H1 (cell line): Measurements from ENCODE around the gene CABCOCO1. TPM values are rescaled to one million over a fixed set of nuclear protein-coding genes. Genes with fewer than 3 reads are reported as not detected.

ENCODE experiments used
- CTCF ChIA-PET: fragments of 300-600 bp; sonication (Branson Sonifier 250); formaldehyde crosslinking; loops from one replicate; lab custom pipeline; 2021; ENCODE audit not compliant: partially characterized antibody; lab: Charles Lee
- POLR2A ChIA-PET: fragments of 300-600 bp; sonication (Branson Sonifier 250); formaldehyde crosslinking; loops from one replicate; lab custom pipeline; 2021; ENCODE audit warnings: inconsistent platforms; ENCODE audit not compliant: partially characterized antibody; lab: Charles Lee
- DNase-seq, 2 experiments: peaks; one replicate each; pipeline versions ENCODE4 v3.0.0 to v3.0.0-alpha.2; 2010 to 2022; ENCODE audit warnings: low spot score in 2 of 2, low read depth in 1 of 2, mixed read lengths in 1 of 2
- FAIRE-seq: peaks from 2 replicates; lab custom pipeline; 2011; peaks lifted over from hg19 to GRCh38; lab: Jason Lieb, UNC
- H2AFZ ChIP-seq: 2 replicates; pipeline ENCODE4 v1.8.1; 2012; ENCODE audit warnings: low read length, inconsistent platforms
- H2AK5ac ChIP-seq: 2 replicates; pipeline ENCODE4 v1.6.1; 2013; ENCODE audit warnings: low read depth, low read length
- H2BK120ac ChIP-seq: replicated peaks from 2 replicates; pipeline ENCODE3; 2013; ENCODE audit warnings: low read depth, low read length, inconsistent platforms
- H2BK12ac ChIP-seq: 2 replicates; pipeline ENCODE4 v1.6.1; 2013; ENCODE audit warnings: low read depth, low read length
- H2BK15ac ChIP-seq: 2 replicates; pipeline ENCODE4 v1.6.1; 2013; ENCODE audit warnings: low read length
- H2BK20ac ChIP-seq: 2 replicates; pipeline ENCODE4 v1.6.1; 2013; ENCODE audit warnings: low read length
- H2BK5ac ChIP-seq: 2 replicates; pipeline ENCODE4 v1.6.1; 2013; ENCODE audit warnings: low read depth, low read length
- H3K14ac ChIP-seq: 2 replicates; pipeline ENCODE4 v1.6.1; 2013; ENCODE audit warnings: inconsistent platforms; ENCODE audit not compliant: insufficient read length
- H3K18ac ChIP-seq: 2 replicates; pipeline ENCODE4 v1.6.1; 2013; ENCODE audit warnings: low read length; ENCODE audit errors: extremely low read depth
- H3K23ac ChIP-seq: 2 replicates; pipeline ENCODE4 v1.6.1; 2013; ENCODE audit warnings: inconsistent platforms; ENCODE audit not compliant: insufficient read length
- H3K23me2 ChIP-seq: 2 replicates; pipeline ENCODE4 v1.6.1; 2013; ENCODE audit warnings: low read depth, low read length
- H3K27ac ChIP-seq: 2 replicates; pipeline ENCODE4 v1.6.1; 2011; ENCODE audit warnings: low read depth, low read length, inconsistent platforms
- H3K27me3 ChIP-seq, 4 experiments: replicated peaks in 1 of 4; 1 replicate in 1 of 4; 2 replicates in 3 of 4; pipeline versions ENCODE4 v1.6.1 to v1.8.1; 2011 to 2013; ENCODE audit warnings: low read length in 3 of 4, mild to moderate bottlenecking in 3 of 4, inconsistent platforms in 2 of 4, mixed read lengths in 2 of 4, moderate library complexity in 1 of 4; ENCODE audit not compliant: control insufficient read depth in 3 of 4, insufficient read depth in 3 of 4; ENCODE audit errors: extremely low read depth in 1 of 4
- H3K36me3 ChIP-seq, 4 experiments: 2 replicates each; pipeline versions ENCODE4 v1.6.1 to v1.8.1; 2011 to 2013; ENCODE audit warnings: mild to moderate bottlenecking in 4 of 4, low read length in 3 of 4, moderate library complexity in 2 of 4, control low read depth in 1 of 4, inconsistent platforms in 1 of 4; ENCODE audit not compliant: insufficient read depth in 4 of 4, control insufficient read depth in 2 of 4
- H3K4ac ChIP-seq: replicated peaks from 2 replicates; pipeline ENCODE3; 2013; ENCODE audit warnings: low read length, low read depth, mixed read lengths, inconsistent platforms; ENCODE audit not compliant: insufficient read length
- H3K4me1 ChIP-seq, 4 experiments: replicated peaks in 1 of 4; 1 replicate in 1 of 4; 2 replicates in 3 of 4; pipeline versions ENCODE4 v1.6.1 to v1.8.1; 2011 to 2013; ENCODE audit warnings: low read length in 3 of 4, inconsistent platforms in 2 of 4, mixed read lengths in 1 of 4; ENCODE audit not compliant: insufficient read depth in 4 of 4, control insufficient read depth in 3 of 4
- H3K4me2 ChIP-seq, 2 experiments: 2 replicates each; pipeline versions ENCODE4 v1.6.1 to v1.8.1; 2011 to 2013; ENCODE audit warnings: low read depth in 2 of 2, low read length in 2 of 2, control low read depth in 1 of 2, inconsistent platforms in 1 of 2, mild to moderate bottlenecking in 1 of 2; ENCODE audit not compliant: insufficient read depth in 1 of 2
- H3K4me3 ChIP-seq, 4 experiments: fragments of 200-600, 300-600 bp in 1 of 4; sonication (generic), shearing (Covaris generic), sonication (Bioruptor Twin) in 1 of 4; 2 replicates each; pipeline versions ENCODE4 v1.5.1 to v1.8.1; 2011 to 2016; ENCODE audit warnings: low read length in 4 of 4, low read depth in 3 of 4, control low read depth in 2 of 4, inconsistent platforms in 2 of 4, mild to moderate bottlenecking in 2 of 4, mixed read lengths in 1 of 4, moderate library complexity in 1 of 4; ENCODE audit not compliant: insufficient read depth in 2 of 4; ENCODE audit errors: extremely low read depth in 1 of 4
- H3K56ac ChIP-seq: replicated peaks from 2 replicates; pipeline ENCODE3; 2013; ENCODE audit warnings: low read depth, mild to moderate bottlenecking, mixed read lengths, low read length, inconsistent platforms; ENCODE audit not compliant: insufficient read length
- H3K79me1 ChIP-seq: 2 replicates; pipeline ENCODE4 v1.6.1; 2013; ENCODE audit warnings: low read depth, low read length, control low read depth
- H3K79me2 ChIP-seq, 2 experiments: 2 replicates each; pipeline versions ENCODE4 v1.6.1 to v1.8.1; 2012 to 2013; ENCODE audit warnings: low read length in 2 of 2, mild to moderate bottlenecking in 2 of 2, inconsistent platforms in 1 of 2; ENCODE audit not compliant: insufficient read depth in 2 of 2, control insufficient read depth in 1 of 2
- H3K9ac ChIP-seq, 4 experiments: replicated peaks in 1 of 4; 1 replicate in 1 of 4; 2 replicates in 3 of 4; pipeline versions ENCODE4 v1.6.1 to v1.8.1; 2011 to 2013; ENCODE audit warnings: low read depth in 3 of 4, low read length in 3 of 4, control low read depth in 2 of 4, mild to moderate bottlenecking in 2 of 4, moderate library complexity in 2 of 4, inconsistent platforms in 1 of 4; ENCODE audit errors: extremely low read depth in 1 of 4
- H3K9me3 ChIP-seq, 2 experiments: 2 replicates each; pipeline versions ENCODE4 v1.6.1 to v1.8.1; 2012 to 2013; ENCODE audit warnings: mild to moderate bottlenecking in 2 of 2, moderate library complexity in 2 of 2, control low read depth in 1 of 2, inconsistent platforms in 1 of 2, low read depth in 1 of 2, low read length in 1 of 2, mixed read lengths in 1 of 2; ENCODE audit not compliant: insufficient read depth in 2 of 2
- H4K20me1 ChIP-seq, 2 experiments: replicated peaks in 1 of 2; 2 replicates each; pipeline versions ENCODE3 to v1.8.1; 2011 to 2013; ENCODE audit warnings: inconsistent platforms in 2 of 2, low read length in 2 of 2, mild to moderate bottlenecking in 1 of 2; ENCODE audit not compliant: insufficient read depth in 2 of 2, control insufficient read depth in 1 of 2
- H4K5ac ChIP-seq: 2 replicates; pipeline ENCODE4 v1.6.1; 2013; ENCODE audit warnings: low read length, low read depth, mixed read lengths, inconsistent platforms; ENCODE audit not compliant: insufficient read length
- H4K8ac ChIP-seq: 2 replicates; pipeline ENCODE4 v1.8.0; 2013; ENCODE audit warnings: mild to moderate bottlenecking, moderate library complexity, low read length, inconsistent platforms; ENCODE audit not compliant: insufficient read depth; ENCODE audit errors: extremely low read depth
- H4K91ac ChIP-seq: replicated peaks from 2 replicates; pipeline ENCODE3; 2013; ENCODE audit warnings: low read length, mixed read lengths, inconsistent platforms; ENCODE audit not compliant: insufficient read length
- GABPA ChIP-seq: IDR thresholded peaks from 2 replicates; pipeline ENCODE4 v1.6.1; 2011; ENCODE audit warnings: mild to moderate bottlenecking, low read length, moderate library complexity, borderline replicate concordance; ENCODE audit not compliant: insufficient read depth
- RFX5 ChIP-seq: IDR thresholded peaks from 2 replicates; pipeline ENCODE4 v1.6.1; 2011; ENCODE audit warnings: low read depth, low read length, improper control_type of control experiment, borderline replicate concordance
- SP4 ChIP-seq: IDR thresholded peaks from 2 replicates; pipeline ENCODE4 v1.6.1; 2012; ENCODE audit warnings: low read length, inconsistent platforms
- TBP ChIP-seq: IDR thresholded peaks from 2 replicates; pipeline ENCODE4 v1.6.1; 2011; ENCODE audit warnings: low read depth, low read length, improper control_type of control experiment
- WGBS, 2 experiments: shearing (Covaris generic) in 1 of 2; methylation state at CpG; one replicate each; pipeline versions ENCODE4 v1.1.6 to v1.1.7; 2013 to 2015; ENCODE audit warnings: low lambda C conversion rate in 2 of 2, mixed read lengths in 2 of 2, inconsistent platforms in 1 of 2, low coverage in 1 of 2, missing lambda C conversion rate in 1 of 2; ENCODE audit not compliant: insufficient replicate concordance in 2 of 2, insufficient coverage in 1 of 2, insufficient read length in 1 of 2; ENCODE audit errors: extremely low coverage in 1 of 2, missing lambda C conversion rate in 1 of 2; 5-methylcytosine and 5-hydroxymethylcytosine counted together
- polyA plus RNA-seq, 7 experiments: library from polyadenylated mRNA; depleted of rRNA in 3 of 7; stranded (reverse) in 5 of 7; unstranded in 2 of 7; fragments of >200 nt in 5 of 7; fragments of 200-250 nt in 2 of 7; gene quantifications; 1 replicate in 5 of 7; 2 replicates in 1 of 7; 4 replicates in 1 of 7; pipeline versions ENCODE4 v1.2.1 to v1.2.3, GENCODE V29; 2011 to 2013; ENCODE audit warnings: missing spikeins in 2 of 7, mixed read lengths in 2 of 7
- total RNA-seq: library from RNA; stranded (reverse); fragmentation: NEBNext Ultra II Directional; extraction: Animal tissue kit (Norgen Biotek cat#: 25700); gene quantifications from 2 replicates; pipeline ENCODE4 v1.2.1, GENCODE V29; 2021

The CABCOCO1 gene
- total and polyA plus RNA-seq, 2 of the 8 experiments (the other 6 are each of a cell fraction or from before 2014, with no cell fraction given): not detected

DNA sequence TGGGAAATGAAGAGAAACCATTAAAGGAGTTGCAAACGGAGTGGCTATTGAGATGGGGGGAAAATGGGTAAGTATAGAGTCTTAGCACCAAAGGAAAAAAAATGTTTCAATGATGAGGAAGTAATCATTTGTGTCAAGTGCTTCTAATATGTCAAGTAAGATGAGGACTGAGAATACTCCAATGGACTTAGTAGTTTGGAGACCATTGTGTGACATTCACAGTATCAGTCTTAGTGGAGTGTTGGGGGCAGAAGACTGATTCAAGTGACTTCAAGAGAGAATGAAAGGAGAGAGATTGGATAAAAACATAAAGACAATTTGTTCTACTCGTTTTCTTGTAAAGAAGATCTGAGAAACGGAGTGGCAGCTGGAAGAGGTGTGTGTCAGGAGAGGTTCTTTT lies 150.2 kb downstream of the CABCOCO1 start:
- Histone ChIP-seq H3K23ac (no peak overlapping the region), H2BK20ac (no peak overlapping the region), H4K5ac (no peak overlapping the region), H3K79me2 (no peaks in the 10 kb centered on the region), H4K91ac (no peak overlapping the region), H3K14ac (no peak overlapping the region), H3K9me3 (no peaks in the 10 kb centered on the region), H2BK120ac (no peak overlapping the region), H3K4me2 (no peak overlapping the region), H3K4me1 (no peaks in the 10 kb centered on the region), H2BK15ac (no peak overlapping the region), H3K9ac (no peak overlapping the region), H3K4ac (no peak overlapping the region), H3K36me3 (no peaks in the 10 kb centered on the region), H3K4me3 (no peak overlapping the region), H4K8ac (no peak overlapping the region), H3K23me2 (no peaks in the 10 kb centered on the region), H4K20me1 (no peaks in the 10 kb centered on the region), H3K27me3 (no peaks in the 10 kb centered on the region), H3K79me1 (no peaks in the 10 kb centered on the region), H2BK5ac (no peak overlapping the region), H3K27ac (no peak overlapping the region), H2BK12ac (no peak overlapping the region), H2AK5ac (no peak overlapping the region), H3K18ac (no peak overlapping the region), H2AFZ (no peak overlapping the region), H3K56ac (no peak overlapping the region)
- no peak for FAIRE-seq
- ChIA-PET CTCF (interaction anchor here (0.6 to 1.3 kb wide), 4 partner anchors 9 to 74 kb away, joined by 3 to 5 read pairs (median 3); no protein-coding TSS in a partner anchor), POLR2A (no interaction called here)
- DNase-seq: no peak
- 88% methylated on average over 3 of the region's 3 CpGs; no CpG with 5 or more reads in 1 of the 2 experiments for WGBS, 2 experiments
- TF ChIP-seq RFX5: no peak
- TF ChIP-seq GABPA: no peak
- TF ChIP-seq SP4: no peak
- no peak for TF ChIP-seq TBP
